ENCODE data around the gene BORA. TPM values are rescaled to one million over a fixed set of nuclear protein-coding genes. Genes with fewer than 3 reads are reported as not detected.
A peak's percentile ranks its signal among the peaks of the same experiment; 100 is the strongest.
"Not testable (repeated sequence)": the region's sequence is repeated elsewhere in the genome, so short reads cannot be mapped to it uniquely, and the experiment has no call there.

Gene BORA
- 5.4 TPM for polyA plus RNA-seq (2013, experiment 1 of 2; ENCODE audit: insufficient read length)
- 5.7 TPM for polyA plus RNA-seq (2013, experiment 2 of 2; ENCODE audit: insufficient read length)

DNA sequence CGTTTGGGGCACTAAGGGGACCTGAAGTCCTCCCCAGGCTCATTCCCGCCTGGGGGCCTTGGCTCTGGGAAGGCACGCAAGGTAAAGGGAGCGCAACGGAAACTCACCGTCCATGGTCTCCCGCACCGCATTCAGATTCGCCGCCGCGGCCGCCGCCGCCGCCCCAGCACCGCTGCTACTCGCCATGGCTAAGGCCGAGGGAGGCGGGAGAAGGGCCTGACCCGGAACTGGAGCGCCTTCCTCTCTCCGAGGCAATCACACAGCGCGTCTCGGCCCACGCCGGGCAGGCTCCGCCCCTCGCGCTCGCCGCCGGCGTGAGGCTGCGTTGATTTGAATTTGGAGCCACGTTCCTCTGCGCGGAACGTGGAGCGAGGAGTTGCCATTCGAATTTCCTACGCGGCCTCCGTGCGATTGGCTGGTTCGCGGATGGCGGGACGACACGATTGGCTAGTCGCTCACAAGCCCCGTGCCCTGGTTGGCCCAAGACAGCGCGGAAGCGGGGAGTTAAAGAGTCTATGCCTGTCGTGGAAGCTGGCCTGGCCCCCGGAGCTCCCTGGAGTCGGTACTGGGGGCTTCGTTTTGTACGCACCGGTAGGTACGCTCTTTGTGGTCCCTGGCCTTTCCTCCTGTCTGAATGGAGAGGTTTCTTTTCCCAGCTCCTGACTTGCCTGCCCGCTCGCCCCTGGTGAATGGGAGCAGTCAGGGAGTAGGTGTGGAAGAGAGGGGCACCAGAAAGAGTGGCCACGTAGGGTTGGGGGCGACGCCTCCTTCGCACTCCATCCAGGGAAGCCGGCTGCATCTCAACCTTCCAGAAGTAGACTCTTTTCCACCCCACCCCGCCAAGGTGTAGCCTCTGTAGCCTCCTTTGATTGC, at the start of gene BORA, which contains the start of gene MZT1:
TSS of gene BORA (plus strand) at position 507 of the 873 bp plus-strand sequence. CDS start 1,018 bp downstream, outside the sequence.
TSS of gene MZT1 (minus strand) at position 213 of the 873 bp plus-strand sequence. CDS start at position 186, 27 bp downstream.
- peak; percentile 98 for DNase-seq

GRCh38 chr13:72678312-72678711, 49.4 kb upstream of the BORA start:
- DNase-seq, result no peak

GRCh38 chr13:72680353-72680752, 47.4 kb upstream of the BORA start:
- DNase-seq, result no peak

- no peak for DNase-seq
Observed at GRCh38 chr13:72686766-72687165, 41.0 kb upstream of the BORA start.

DNA sequence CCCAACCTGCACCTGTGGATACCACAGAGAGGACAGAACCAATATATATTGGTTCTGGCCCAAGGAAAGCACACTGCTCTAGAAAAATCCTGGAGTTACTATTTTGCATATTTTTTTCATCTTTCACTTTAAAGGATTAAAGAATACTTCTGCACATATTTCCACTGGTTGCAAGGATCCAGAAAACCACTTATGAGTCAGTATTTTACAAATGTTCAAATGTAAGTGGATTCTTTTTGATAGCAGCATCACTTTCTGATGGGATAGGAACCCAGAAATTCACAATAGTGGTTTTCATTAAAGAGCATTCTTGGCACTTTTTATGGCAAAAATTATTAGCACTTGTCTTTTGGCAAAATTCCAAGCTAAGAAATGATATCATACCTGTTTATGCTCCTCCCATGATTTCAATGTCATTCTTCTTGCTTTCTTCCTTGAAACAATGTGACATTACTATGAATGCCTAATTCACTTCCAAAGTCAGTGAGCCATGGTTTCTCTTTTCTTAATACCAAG, 38.5 kb upstream of the BORA start:
- DNase-seq, result peak; percentile 9

DNA sequence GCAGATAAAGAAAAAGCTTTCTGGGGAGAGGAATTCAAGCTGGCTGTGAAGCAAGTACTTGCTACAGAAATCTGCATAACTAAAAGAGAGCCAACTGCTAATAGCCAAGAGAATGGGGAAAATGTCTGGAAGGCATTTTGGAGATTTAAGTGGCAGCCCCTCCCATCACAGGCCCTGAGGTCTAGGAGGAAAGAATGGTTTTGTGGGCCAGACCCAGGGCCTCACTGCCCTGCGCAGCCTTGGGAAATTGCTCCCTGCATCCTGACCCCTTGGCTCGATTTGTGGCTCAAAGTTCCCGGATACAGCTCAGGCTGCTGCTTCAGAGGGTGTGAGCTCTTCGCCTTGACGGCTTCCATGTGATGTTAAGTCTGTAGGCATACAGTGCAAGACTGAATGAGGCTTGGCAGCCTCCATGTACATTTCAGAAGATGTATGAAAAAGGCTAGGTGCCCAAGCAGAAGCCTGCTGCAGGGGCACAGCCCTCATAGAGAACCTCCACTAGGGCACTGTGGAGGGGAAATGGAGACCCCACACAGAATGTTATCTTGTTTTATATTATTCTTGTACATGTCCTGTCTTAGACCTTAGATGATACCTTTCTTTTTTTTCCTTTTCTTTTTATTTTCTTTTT, 34.7 kb upstream of the BORA start:
- DNase-seq, result no peak

DNA sequence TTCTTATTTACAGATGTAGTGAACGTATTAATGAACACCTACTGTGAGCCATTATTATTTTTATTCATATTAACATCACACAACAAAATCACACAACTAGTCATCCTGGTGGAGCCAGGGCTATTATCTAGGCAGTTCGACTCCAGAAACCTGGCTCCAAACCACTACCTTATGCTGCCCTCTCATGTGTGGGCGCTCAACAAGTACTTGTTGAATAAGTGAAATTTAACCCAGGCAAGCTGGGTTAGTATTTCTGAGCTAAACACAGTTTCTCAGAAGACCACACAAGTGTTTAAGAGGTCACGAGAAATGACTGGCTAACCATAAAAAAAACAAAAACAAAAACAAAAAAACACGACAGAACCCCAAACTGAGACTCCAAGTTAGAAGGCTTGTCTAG, 33.9 kb upstream of the BORA start:
- DNase-seq, result no peak

GRCh38 chr13:72694314-72694713, 33.4 kb upstream of the BORA start:
- no peak for DNase-seq

DNA sequence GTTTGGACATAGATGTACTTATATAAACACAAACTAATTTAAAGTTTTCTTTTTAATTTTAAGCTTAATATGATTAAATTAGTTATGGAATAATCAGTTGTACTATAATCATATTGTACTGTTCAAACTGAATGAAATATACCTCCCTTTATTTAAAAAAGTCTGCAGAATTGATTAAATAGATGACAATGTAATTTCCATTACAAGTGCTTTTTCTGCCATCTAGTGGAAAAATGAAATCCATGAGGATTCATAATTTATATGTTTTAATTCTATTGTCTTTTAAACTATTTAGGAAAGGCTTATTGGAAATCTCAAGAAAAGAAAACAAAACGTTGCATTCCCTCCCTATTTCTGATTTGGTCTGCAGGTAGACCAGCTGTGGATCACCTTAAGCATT, 31.1 kb upstream of the BORA start:
- peak; percentile 24 for DNase-seq

DNA sequence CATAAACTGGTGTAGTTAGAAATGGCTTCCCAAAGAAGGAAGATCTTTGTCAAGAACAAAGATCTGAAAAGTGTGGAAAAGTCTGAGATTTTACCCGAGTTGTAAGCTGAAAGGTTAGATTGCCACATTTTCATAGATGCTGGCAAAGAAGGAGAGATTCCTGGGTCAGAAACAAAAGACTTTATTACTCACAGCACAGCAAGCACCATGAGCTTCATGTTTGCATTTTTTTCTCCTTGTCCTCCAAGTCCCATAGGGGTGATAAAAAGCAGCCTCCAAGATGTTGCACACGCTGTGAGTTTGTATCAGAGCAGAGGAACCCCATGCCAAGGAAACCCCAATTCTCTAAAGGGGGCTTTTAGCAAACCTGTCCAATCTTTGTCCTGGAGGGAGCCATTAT, 29.6 kb upstream of the BORA start:
- DNase-seq, result no peak

- DNase-seq, result no peak
Observed at GRCh38 chr13:72700509-72700908, 27.2 kb upstream of the BORA start.

- no peak for DNase-seq
Observed at GRCh38 chr13:72716776-72717175, 10.9 kb upstream of the BORA start.

DNA sequence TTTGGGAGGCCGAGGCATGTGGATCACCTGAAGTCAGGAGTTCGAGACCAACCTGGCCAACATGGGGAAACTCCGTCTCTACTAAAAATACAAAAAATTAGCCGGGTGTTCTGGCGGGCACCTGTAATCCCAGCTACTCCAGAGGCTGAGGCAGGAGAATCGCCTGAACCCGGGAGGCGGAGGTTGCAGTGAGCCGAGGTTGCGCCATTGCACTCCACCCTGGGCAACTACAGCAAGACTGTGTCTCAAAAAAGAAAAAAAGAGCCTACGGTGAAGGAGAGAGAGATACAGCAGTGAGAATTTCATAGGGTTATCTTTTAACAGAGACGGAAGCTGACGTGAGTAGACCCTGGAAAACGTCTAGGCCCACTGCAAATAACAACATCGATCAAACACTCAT, 1.5 kb upstream of the BORA start:
- not testable (repeated sequence) for DNase-seq

DNA sequence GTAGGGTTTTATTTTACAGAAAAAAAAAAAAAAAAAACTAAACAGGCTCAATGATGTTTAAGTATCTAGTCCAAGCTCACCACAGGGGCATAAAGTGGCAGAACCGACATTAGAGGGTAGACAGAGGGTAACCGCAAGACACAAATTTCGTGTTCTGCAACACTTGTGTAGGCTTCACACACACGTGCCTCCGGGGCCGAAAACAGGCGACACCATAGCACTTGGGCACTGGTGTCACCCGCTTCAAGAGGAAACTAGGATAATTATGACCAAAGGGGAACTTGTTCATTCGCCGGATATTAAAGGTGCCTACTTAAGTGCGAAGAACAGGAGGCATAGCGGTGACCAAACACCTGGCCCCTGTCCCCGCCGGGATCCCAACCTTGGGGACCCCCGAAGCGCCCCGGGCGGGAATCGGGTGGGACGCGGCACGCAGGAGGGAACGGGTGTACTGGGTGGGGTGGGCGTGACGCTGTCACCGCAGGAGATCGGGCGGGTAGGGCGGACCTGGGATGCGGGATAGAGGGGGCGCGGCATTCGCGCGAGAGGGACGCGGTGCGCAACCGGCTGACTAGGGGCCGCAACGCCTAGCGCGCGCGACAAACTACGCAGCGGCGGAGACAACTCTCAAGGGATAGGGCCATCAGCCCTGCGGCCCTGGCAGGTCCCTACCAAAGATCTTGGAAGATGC, 852 bp upstream of the BORA start:
- DNase-seq, result peak; percentile 1

- DNase-seq, result no peak
Observed at GRCh38 chr13:72728290-72728605, 525 bp downstream of the BORA start.

GRCh38 chr13:72737033-72737432, 9.3 kb downstream of the BORA start:
- no peak for DNase-seq

GRCh38 chr13:72740015-72740414, 12.3 kb downstream of the BORA start:
- DNase-seq, result no peak

DNA sequence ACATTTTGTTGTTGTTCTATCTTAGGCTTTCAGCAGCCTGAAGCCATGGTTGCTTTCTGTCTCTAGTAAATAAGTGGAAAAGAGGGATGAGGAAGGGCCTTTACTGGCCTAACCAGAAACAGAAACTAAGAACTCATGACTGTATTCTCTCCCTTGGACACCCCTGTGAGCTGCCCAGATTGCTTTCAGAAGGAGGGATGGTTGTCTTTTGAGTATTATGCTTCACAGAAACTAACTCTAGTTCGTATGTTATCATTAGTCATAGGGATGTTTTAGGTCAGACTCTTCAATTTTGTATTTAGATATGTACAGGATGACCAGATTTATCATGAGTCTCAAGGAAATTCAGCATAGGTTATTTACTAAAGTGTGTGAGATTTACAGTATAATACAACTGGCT, 17.5 kb downstream of the BORA start:
- no peak for DNase-seq

DNA sequence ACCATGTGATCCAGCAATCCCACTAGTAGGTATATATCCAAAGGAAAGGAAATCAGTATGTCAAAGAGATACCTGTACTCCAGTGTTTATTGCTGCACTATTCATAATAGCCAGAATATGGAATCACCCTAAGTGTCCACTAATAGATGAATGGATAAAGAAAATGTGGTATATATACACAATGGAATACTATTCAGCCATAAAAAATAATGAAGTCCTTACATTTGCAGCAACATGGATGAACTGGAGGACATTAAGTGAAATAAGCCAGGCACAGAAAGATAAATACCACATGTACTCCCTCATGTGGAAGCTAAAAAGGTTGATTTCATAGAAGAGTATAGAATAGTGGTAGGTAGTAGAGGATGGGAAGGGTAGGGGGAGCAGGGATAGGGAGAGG, 23.5 kb downstream of the BORA start:
- DNase-seq, result no peak

DNA sequence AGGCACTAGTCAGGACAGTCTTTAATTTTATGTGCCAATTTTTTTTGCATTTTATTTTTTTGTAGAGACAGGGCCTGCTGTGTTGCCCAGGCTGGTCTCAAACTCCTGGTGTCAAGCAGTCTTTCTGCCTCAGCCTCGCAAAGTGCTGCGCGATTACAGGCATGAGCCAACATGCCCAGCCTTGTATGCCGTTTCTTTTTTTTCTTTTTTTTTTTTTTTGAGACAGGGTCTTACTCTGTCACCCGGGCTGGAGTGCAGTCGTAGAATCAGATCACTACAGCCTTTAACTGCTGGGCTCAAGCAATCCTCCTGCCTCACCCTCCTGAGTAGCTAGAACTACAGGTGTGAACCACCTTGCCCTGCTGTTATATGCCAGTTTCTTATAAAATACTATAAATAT, 26.4 kb downstream of the BORA start:
- no peak for DNase-seq

- no peak for DNase-seq
Observed at GRCh38 chr13:72757792-72758535, 30.2 kb downstream of the BORA start.

GRCh38 chr13:72760189-72760588, 32.5 kb downstream of the BORA start:
- DNase-seq, result no peak
